ENCODE results near the gene BORCS5.

BORCS5 gene

GRCh38 chr12:12399161-12399560, 42.3 kb downstream of the BORCS5 start:
- Histone ChIP-seq H3K27ac (replicated peaks) (no peak overlapping the region), H3K4me3 (replicated peaks; ENCODE audit: insufficient read depth, low read length) (no peak overlapping the region), H3K27me3 (ENCODE audit: insufficient read depth, poor library complexity, severe bottlenecking) (no peaks in the 10 kb centered on the region)
- TF ChIP-seq REST (IDR thresholded peaks at IDR 0.05; ENCODE audit: insufficient replicate concordance, low read depth) (no peak), CTCF (IDR thresholded peaks at IDR 0.05; ENCODE audit: insufficient read depth, low read length) (no peak), POLR2AphosphoS5 (IDR thresholded peaks at IDR 0.05; ENCODE audit: low read depth) (no peak), GABPA (IDR thresholded peaks at IDR 0.05; ENCODE audit: low read depth) (no peak), SPI1 (IDR thresholded peaks at IDR 0.05; ENCODE audit: borderline replicate concordance, low read depth) (no peak)
- no peak for DNase-seq (ENCODE audit: low read depth in 1 of 2, low spot score in 1 of 2)

- no peaks in the 10 kb centered on the region for H3K27me3 ChIP-seq (ENCODE audit: insufficient read depth, poor library complexity, severe bottlenecking)
- no peak for DNase-seq (ENCODE audit: low read depth in 1 of 2, low spot score in 1 of 2)
These were observed 43.0 kb downstream of the BORCS5 start for GRCh38 chr12:12399776-12400305.

More at GRCh38 chr12:12399776-12400305, 43.0 kb downstream of the BORCS5 start:
- Histone ChIP-seq H3K27ac (replicated peaks) (no peak overlapping the region), H3K4me3 (replicated peaks; ENCODE audit: insufficient read depth, low read length) (no peak overlapping the region)
- TF ChIP-seq SPI1 (IDR thresholded peaks at IDR 0.05; ENCODE audit: borderline replicate concordance, low read depth) (no peak), CTCF (IDR thresholded peaks at IDR 0.05; ENCODE audit: insufficient read depth, low read length) (no peak), GABPA (IDR thresholded peaks at IDR 0.05; ENCODE audit: low read depth) (no peak), POLR2AphosphoS5 (IDR thresholded peaks at IDR 0.05; ENCODE audit: low read depth) (no peak), REST (IDR thresholded peaks at IDR 0.05; ENCODE audit: insufficient replicate concordance, low read depth) (no peak)

Measured in HL-60 (cell line).